ENCODE measurements around the gene MRPL53.
"Not testable (repeated sequence)": the region's sequence is repeated elsewhere in the genome, so short reads cannot be mapped to it uniquely, and the experiment has no call there.

The MRPL53 gene

GRCh38 chr2:74447230-74447999 is 25.1 kb downstream of the MRPL53 start:
- no peak for DNase-seq

- no peak for DNase-seq
Observed at GRCh38 chr2:74444498-74445318, 27.8 kb downstream of the MRPL53 start.

- not testable (repeated sequence) for DNase-seq
Observed at GRCh38 chr2:74442483-74443297, 29.8 kb downstream of the MRPL53 start.

- no peak for DNase-seq
Observed at GRCh38 chr2:74441690-74442482, 30.6 kb downstream of the MRPL53 start, which contains the start of gene RTKN. Gene RTKN, minus strand, starts transcription at chr2:74441937. Its CDS starts 121 bp downstream, at chr2:74441816.

- no peak for DNase-seq
Observed at GRCh38 chr2:74441170-74441689, 31.2 kb downstream of the MRPL53 start.

- DNase-seq: no peak
Observed at GRCh38 chr2:74440378-74441169, 31.9 kb downstream of the MRPL53 start.

GRCh38 chr2:74439803-74440377 is 32.6 kb downstream of the MRPL53 start:
- DNase-seq: no peak

- no peak for DNase-seq
Observed at GRCh38 chr2:74439373-74439772, 33.1 kb downstream of the MRPL53 start.

GRCh38 chr2:74438248-74438647 is 34.2 kb downstream of the MRPL53 start:
- DNase-seq: no peak

- DNase-seq: no peak
Observed at GRCh38 chr2:74436848-74437695, 35.4 kb downstream of the MRPL53 start.

GRCh38 chr2:74436111-74436805 is 36.2 kb downstream of the MRPL53 start:
- no peak for DNase-seq

- DNase-seq: no peak
Observed at GRCh38 chr2:74430502-74430901, 42.0 kb downstream of the MRPL53 start.

- no peak for DNase-seq
Observed at GRCh38 chr2:74429487-74430451, 42.7 kb downstream of the MRPL53 start.

GRCh38 chr2:74428675-74429074 is 43.8 kb downstream of the MRPL53 start:
- DNase-seq: no peak

GRCh38 chr2:74427551-74427950 is 44.9 kb downstream of the MRPL53 start:
- no peak for DNase-seq

- DNase-seq: no peak
Observed at GRCh38 chr2:74426181-74426758, 46.2 kb downstream of the MRPL53 start.

- DNase-seq: no peak
Observed at GRCh38 chr2:74425523-74425922, 47.0 kb downstream of the MRPL53 start.
